Measurements from ENCODE around the gene FAM156A. TPM values are rescaled to one million over a fixed set of nuclear protein-coding genes. Genes with fewer than 3 reads are reported as not detected.
A peak's percentile ranks its signal among the peaks of the same experiment; 100 is the strongest.

FAM156A gene
- total and polyA plus RNA-seq, 2 of the 4 experiments (the other 2 are of a cell fraction): 7.5 to 39.2 TPM

- Histone ChIP-seq H3K4me3 (ENCODE audit: insufficient read depth, low read depth, low read length) (no peak overlapping the region), H3K79me1 (ENCODE audit: low read depth in 1 of 2, low read length in 2 of 2) (peaks cover 8 to 29% of the 10 kb centered on the region in 2 experiments; a peak in 3 of 4 replicates), H3K9me3 (ENCODE audit: control insufficient read depth, insufficient read depth, low read length) (no peaks in the 10 kb centered on the region), H3K9ac (ENCODE audit: low read depth, low read length) (peak overlapping the region; percentile 57; the same call in 1 of the 2 replicates), H4K91ac (ENCODE audit: insufficient read depth, low read depth, low read length) (peak overlapping the region; percentile 58), H3K4ac (ENCODE audit: low read depth, low read length) (peak overlapping the region; percentile 66), H3K9me1 (ENCODE audit: insufficient read depth, low read length) (no peaks in the 10 kb centered on the region), H2BK20ac (ENCODE audit: low read depth, low read length) (no peak overlapping the region; the same call in 1 of the 2 replicates), H2AK5ac (ENCODE audit: low read depth, low read length) (peak overlapping the region; percentile 45; the same call in 1 of the 2 replicates), H3K23ac (ENCODE audit: low read depth, low read length) (peak overlapping the region; percentile 80), H3K27ac (ENCODE audit: insufficient read depth, low read length) (peak overlapping the region; percentile 70), H4K5ac (ENCODE audit: low read depth, low read length) (peak overlapping the region; percentile 46; the same call in 1 of the 2 replicates), H3K56ac (ENCODE audit: extremely low read depth, insufficient read depth, low read length) (peak overlapping the region; percentile 58; the same call in 1 of the 2 replicates), H3K14ac (replicated peaks; ENCODE audit: low read depth, low read length) (peak overlapping the region; percentile 90; the same call in 1 of the 2 replicates), H4K8ac (ENCODE audit: low read depth in 2 of 2, low read length in 2 of 2) (peak overlapping the region; percentile 50 to 82; a peak in 3 of 4 replicates), H3K4me2 (ENCODE audit: low read depth, low read length) (peak overlapping the region; percentile 77), H3K36me3 (ENCODE audit: control insufficient read depth, insufficient read depth, low read length) (no peaks in the 10 kb centered on the region), H2BK120ac (ENCODE audit: low read depth, low read length) (peak overlapping the region; percentile 24; the same call in 1 of the 2 replicates), H3K4me1 (ENCODE audit: control insufficient read depth, insufficient read depth, low read length) (peaks cover 3% of the 10 kb centered on the region; the same call in 1 of the 2 replicates), H3K18ac (ENCODE audit: low read depth, low read length) (peak overlapping the region; percentile 20; the same call in 1 of the 2 replicates), H2AK9ac (replicated peaks; ENCODE audit: low read depth, low read length, poor library complexity) (no peak overlapping the region), H2AFZ (replicated peaks; ENCODE audit: low read length, poor library complexity) (peak overlapping the region; percentile 63), H3K27me3 (ENCODE audit: control insufficient read depth, insufficient read depth, low read length) (peaks cover 2% of the 10 kb centered on the region; the same call in 1 of the 2 replicates), H4K20me1 (ENCODE audit: insufficient read depth, low read length) (no peaks in the 10 kb centered on the region), H2BK5ac (ENCODE audit: low read depth, low read length, poor library complexity, severe bottlenecking) (peak overlapping the region; percentile 4), H2BK15ac (ENCODE audit: low read depth, low read length) (no peak overlapping the region)
- ATAC-seq (ENCODE audit: low read depth) (peak; percentile 32; the same call in 1 of the 2 replicates), DNase-seq (no peak)
- dilution Hi-C loops (cut with HindIII; ENCODE audit: low sequenced_read_pairs, unreplicated experiment) (no loop called here), in situ Hi-C loops (cut with MboI; ENCODE audit: low sequenced_read_pairs) (loop anchor here (25.0 kb wide), 1 partner anchor 396 kb away; no protein-coding TSS in a partner anchor), intact Hi-C loops (cut with micrococcal nuclease) (no loop called here)
- no CpG with 5 or more reads among the region's 5 CpGs for WGBS, 2 experiments (ENCODE audit: extremely low coverage in 2 of 2, insufficient read length in 1 of 2)
- TF ChIP-seq RCOR1 (IDR thresholded peaks at IDR 0.05; ENCODE audit: insufficient replicate concordance, low read length): no peak
- no peak for TF ChIP-seq MAFK (IDR thresholded peaks at IDR 0.05; ENCODE audit: low read depth, low read length)
- TF ChIP-seq NFE2L2 (IDR thresholded peaks at IDR 0.05; ENCODE audit: low read depth, low read length): no peak
- ChIA-PET CTCF (no interaction called here), POLR2A (ENCODE audit: unreplicated experiment) (no interaction called here)
- BruUV-seq (replicated peaks): no TSS peak
Measured at GRCh38 chrX:52983321-52984000, 25.1 kb upstream of the FAM156A start.

All from IMR-90 (cell line).